DMS53 treated with DMSO at 0.1 percent for 48 hours (cell line): ENCODE data around the gene PGM1.

Source experiments
- DNase-seq: peaks from one replicate; lab custom pipeline; 2025; ENCODE audit not compliant: unreplicated experiment; lab: John Stamatoyannopoulos, UW

PGM1 gene

GRCh38 chr1:63663873-63664272, 70.7 kb downstream of the PGM1 start:
- DNase-seq, result no peak

DNA sequence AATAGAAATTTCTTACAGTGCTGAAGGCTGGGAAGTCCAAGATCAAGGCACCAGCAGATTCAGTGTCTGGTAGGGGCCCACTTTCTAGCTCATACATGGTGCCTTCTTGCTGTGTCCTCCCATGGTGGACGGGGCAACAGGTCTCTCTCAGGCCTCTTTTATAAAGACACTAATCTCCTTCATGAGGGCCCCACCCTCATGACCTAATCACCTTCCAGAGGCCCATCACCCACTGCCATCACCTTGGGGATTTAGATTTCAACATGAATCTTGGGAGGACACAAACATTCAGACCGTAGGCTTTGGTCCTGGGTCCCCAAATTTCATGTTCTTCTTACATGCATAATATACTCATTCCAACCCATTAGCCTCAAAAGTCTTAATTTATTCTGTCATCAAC, 71.5 kb downstream of the PGM1 start:
- no peak for DNase-seq

DNA sequence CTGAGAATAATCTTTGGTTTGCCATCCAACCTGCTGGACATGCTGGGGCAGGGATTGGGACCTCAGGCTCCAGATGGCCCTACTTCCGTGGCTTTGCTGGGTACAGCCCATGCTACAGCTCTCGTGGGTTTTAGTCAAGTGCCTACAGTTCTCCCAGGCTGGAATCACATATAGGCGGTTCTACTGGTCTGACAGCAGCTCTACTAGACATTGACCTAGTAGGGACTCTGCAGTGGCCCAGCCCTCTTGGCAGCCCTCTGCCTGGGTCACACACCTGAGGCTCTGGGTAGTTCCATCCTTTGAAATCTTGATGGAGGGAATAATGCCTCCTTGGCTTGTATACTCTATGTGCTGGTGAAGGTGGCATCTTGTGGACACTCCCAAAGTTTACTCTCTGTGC, 72.2 kb downstream of the PGM1 start:
- DNase-seq, result no peak

DNA sequence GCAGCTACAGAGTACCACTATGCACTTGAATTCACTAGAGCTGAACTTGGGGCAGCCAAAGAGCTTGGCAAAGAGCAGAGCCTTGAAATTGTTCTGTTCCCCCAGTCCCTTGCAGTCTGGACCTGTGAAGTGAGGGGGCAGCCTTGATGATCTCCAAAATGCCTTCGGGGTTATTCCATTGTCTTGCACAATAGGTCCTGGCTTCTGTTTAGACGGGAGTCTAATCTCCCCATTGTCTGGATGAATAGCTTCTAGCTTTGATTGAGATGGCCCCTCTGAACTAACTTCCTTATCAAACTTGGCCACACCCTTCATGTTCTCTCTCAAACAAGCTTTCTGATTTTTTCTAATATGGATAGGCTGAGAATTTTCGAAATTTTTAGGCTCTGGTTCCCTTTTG, 72.6 kb downstream of the PGM1 start:
- DNase-seq, result no peak

DNA sequence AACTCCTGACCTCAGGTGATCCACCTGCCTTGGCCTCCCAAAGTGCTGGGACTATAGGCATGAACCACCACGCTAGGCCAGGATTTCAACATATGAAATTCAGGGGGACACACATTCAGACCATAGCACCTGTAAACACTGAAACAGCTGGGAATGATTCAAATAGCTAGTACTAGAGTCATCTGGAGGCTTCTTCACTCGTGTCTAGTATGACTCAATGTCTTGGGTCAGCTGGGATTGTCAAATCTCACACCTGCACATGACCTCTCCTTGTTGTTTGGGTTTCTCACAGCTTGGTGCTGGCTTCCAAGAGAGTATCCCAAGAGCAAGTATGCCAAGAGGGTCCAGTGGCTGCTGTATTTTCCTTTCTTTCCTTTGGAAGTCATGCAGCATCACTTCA, 75.1 kb downstream of the PGM1 start:
- DNase-seq, result no peak

DNA sequence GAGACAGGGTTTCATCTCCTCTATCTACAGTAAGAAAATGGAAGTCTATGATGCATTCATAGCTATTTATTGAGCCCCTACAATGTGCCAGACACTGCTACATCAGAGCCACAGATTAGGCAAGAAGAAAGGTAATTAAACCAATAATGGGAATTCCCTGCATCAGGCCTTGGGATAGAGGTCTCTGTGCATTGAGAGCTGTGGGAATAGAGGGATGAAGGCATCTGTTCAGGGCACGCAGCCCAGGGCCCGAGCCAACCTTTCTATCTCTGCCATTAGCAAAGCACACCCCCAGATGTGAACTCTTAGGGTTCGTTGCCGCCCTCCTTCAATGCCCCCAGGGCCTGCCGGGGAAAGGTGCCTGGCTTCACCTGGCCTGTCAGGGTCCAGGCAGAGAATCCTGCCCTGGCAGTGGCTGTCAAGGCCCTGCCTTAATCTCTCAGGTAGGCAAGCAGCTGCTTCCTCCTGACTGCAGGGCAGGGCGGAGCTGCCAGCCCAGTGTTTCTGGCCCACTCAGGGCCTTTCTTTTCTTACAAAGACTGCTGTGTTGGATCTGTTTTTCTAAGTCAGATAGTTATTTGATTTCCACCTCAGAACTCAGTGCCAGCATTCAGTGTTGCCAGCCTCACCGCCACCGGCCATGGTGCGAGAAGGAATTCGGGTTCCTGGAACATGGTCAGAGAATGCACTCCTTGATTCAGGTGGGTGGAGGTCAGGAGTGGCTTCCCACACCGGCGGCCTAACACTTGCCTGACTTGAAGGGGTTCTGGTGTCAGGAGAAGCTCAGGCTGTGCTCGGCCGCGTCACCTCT, 76.1 kb downstream of the PGM1 start:
- no peak for DNase-seq

DNA sequence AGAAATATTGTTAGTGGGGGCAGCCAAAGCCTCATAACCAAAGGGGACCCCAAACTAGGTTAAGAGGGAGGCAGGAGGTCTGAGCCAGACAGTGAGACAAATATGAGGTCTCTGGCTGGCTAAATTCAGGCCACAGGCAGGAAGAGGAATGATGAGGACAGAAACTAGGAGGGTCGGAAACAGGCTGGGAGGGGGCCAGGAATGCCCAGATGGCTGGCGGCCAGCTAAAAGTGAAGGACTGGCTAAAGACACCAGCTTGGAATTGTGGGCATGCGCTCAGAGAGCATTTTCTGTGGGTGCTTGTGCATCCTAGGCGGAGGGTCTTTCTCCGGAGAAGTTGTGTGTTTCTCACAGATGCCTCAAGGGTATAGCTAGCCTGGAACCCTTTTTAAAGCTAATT, 77.0 kb downstream of the PGM1 start:
- no peak for DNase-seq

GRCh38 chr1:63671514-63671913, 78.3 kb downstream of the PGM1 start:
- DNase-seq, result no peak

- DNase-seq, result peak; percentile 92
Measured at GRCh38 chr1:63674238-63674864, 81.1 kb downstream of the PGM1 start.

DNA sequence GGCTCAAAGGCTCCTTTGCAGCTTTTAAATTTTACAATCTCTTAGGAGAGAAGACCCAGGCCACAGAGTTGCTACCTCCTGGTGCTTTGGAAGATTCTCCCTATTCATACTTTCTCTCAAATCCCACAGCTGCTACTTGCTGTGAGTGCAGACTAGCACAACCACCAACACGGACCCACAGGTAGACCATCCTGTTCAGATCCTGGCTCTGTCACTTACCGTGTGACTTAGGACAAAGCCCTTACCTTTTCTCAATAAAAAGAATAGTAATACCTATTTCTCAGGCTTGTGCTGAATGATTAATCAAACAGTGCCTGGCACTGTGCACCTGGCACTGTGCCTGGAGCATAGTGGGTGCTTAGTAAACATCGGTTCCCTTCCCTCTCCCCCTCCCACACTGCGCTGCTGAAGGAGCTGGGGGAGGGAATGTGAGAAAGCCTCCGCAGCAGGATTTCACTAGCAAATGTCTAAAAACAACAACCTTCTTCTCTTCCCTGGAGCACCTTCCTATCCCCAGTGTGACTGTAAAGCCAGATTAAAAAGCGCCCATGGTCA, 81.7 kb downstream of the PGM1 start:
- DNase-seq, result no peak

DNA sequence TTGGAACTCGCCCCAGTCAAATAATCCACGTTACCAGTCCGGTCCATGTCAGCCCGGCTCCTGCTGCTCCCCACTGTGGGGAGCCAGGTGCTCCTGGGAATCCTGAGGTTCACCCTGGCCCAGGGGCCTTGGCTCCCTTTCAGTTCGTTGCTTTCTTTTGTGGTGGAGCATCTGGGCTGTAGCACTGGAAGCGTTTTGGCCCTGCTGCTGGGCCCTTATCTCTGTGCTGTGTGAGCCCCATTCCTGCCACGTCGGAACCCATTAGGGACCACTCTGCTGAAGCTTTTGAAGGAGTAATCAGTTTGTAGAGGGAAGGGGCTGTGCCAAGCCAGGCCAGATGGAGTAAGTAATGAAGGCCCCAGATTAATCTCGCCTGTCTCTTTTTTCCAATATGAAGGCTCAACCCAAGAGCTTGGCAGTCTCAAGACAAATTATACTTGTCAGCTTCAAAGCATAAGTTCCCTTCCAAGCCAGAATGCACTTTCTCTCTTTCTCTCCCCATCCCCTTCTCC, 82.3 kb downstream of the PGM1 start:
- DNase-seq, result no peak

DNA sequence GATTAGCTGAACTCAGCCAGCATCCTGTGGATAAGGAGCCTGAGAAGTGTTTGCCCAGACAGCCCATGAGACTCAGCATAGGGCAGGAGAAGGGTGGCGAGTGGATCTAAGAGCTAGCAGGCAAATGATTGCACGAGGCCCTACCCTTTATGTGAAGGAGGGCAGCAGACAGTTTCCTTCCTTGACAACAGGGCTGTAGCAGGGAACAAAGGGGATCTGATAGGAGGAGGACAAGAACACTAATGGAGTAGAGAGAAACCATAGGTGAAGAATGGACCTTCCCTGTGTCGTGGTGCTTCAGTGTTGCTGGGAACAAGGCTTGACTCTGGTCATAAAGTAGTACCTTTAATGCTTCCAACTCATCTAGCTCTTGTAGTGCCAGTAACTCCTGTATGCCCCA, 84.3 kb downstream of the PGM1 start:
- no peak for DNase-seq

DNA sequence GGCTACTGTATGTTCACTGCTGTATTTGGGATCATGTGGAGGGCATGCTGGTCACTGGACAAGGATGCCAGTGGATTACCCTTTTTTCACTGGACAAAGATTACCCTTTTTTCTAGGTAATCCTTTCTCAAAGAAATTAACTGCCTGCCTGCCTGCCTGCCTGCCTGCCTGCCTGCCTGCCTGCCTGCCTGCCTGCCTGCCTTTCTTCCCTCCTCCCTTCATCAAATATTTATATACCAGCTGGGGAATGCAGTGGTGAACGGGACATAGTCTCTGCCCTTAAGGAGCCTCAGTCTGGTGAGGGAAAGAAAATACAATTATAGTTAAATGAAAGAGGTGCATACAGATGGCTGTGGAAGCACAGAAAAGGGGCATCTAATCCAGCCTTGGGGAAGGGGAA, 85.0 kb downstream of the PGM1 start:
- no peak for DNase-seq

- DNase-seq, result no peak
Measured at GRCh38 chr1:63679076-63679475, 85.9 kb downstream of the PGM1 start.

DNA sequence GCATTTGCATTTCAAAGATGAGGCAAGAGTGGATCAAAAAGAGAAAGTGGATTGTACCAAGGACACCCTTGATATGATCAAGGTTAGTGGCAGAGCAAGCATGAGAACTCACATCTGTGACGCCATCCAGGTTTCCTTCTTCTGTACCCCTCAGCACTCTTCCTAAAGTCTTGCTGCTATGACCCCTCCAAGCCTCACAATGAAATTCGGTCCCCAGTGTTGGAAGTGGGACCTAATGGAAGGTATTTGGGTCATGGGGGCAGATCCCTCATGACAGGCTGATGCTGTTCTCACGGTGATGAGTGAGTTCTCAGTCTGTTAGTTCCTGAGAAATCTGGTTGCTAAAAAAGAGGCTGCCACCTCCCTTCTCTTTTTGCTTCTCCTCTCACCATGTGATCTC, 86.4 kb downstream of the PGM1 start:
- no peak for DNase-seq

GRCh38 chr1:63682936-63683335, 89.7 kb downstream of the PGM1 start:
- DNase-seq, result no peak

GRCh38 chr1:63683759-63684158, 90.5 kb downstream of the PGM1 start:
- DNase-seq, result no peak

- no peak for DNase-seq
Measured at GRCh38 chr1:63686696-63687095, 93.5 kb downstream of the PGM1 start.

DNA sequence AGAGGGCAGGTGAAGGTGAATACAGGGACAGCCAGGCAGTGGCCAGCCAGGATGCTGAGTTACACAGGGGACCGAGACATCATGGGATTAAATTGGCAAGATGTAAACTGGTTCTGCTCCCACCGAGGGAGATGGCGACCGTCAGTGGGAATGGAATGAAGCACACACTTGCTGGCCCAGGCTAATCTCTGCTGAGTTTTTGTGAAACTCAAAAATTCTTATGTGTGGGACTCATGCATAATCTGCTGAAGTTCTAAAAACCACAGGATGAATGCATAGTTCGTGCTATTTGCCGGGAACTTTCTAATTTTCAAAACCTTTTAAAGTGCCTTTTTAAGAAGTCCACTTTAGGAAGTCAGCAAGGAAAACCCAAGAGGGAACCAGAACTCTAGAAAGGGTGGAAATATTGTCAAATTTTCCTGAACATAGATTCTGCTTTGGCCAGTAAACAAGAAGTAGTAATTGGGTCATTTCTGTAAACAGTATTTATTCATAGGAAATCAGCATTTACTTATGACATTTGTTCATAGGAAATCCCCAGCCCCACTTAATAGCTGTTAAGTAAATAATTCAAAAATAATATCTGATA, 95.2 kb downstream of the PGM1 start:
- no peak for DNase-seq

DNA sequence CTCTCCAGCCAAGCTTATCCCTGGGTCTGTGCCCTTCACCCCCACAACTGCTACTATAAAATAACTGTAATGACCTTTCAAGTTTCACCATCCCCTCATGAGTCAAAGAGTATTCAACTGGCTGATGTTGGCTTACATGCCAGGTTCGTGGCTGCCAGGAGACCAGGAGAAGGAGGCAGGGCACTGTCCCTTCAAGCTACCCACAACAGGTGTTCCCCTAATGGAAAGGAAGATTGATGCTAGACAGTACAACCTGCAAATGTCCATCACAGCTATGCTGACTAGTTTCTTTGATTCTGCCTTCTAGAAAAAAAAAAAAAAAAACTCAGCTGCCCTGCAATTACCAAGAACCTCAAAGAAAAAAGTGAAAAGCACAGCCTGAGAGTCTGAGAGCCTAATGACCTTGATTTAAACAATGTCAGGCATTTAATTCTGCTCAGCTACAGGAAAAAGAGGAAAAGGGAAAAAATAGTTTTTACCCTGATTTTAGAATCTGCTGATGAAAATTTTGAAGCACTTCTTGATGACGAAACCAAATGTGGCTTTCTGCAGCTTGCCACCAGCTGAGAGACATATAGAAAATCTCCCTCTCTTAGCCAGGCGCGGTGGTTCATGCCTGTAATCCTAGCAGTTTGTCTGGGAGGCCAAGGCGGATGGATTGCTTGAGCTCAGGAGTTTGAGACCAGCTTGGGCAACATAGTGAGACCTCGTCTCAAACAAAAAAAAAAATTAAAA, 97.9 kb downstream of the PGM1 start:
- no peak for DNase-seq

DNA sequence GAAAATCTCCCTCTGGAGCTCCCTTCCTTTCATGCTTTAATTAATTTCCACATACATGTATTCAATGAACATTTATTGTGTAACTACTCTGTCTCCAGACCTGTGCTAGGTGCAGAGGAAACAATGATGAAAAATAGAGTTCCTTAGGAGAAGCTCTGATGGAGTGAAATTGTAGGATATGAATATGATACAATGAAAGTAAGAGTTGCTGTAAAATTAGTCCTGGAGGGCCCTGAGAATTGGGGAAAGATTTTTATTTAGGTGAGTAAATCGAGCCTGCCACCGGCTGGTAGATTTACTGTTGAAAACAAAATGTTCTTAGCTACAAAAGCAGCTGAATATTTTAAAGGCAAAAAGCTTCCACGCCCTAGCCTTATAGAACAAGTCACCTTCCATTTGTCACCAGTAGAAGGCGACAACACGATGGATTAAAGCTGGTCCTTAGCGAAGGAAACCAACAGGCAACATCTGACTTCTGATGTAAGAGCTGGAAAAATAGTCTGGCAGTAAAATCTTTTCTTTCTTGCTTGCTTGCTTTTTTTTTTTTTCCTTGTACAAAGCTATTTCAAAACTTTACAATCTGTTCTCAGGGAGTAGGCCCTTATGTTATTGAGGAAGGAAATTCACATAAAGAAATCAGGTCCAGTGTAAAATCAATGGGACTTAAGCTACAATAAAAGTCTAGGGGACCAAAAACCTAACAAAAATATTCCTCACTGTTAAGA, 98.7 kb downstream of the PGM1 start:
- peak; percentile 96 for DNase-seq
